ENCODE data around the gene TFF2.

GRCh38 chr21:42397746-42398394 is 47.1 kb upstream of the TFF2 start:
- no peak for TF ChIP-seq CTCF (IDR thresholded peaks at IDR 0.05)
- no peak for TF ChIP-seq EP300 (IDR thresholded peaks at IDR 0.05)
